K562 (cell line): ENCODE data around the gene DAB1.

Source experiments
- CBX5 ChIP-seq: IDR thresholded peaks from 2 replicates; pipeline ENCODE4 v1.6.1; 2014; ENCODE audit warnings: low read depth, borderline replicate concordance
- CTCF ChIP-seq, 3 experiments: IDR thresholded peaks in 2 of 3; conservative IDR thresholded peaks in 1 of 3; 2 replicates each; pipeline ENCODE4 v1.5.1; 2011 to 2012; ENCODE audit warnings: low read length in 3 of 3, mild to moderate bottlenecking in 3 of 3, control low read depth in 2 of 3, improper control_type of control experiment in 1 of 3, inconsistent platforms in 1 of 3, low read depth in 1 of 3, mixed read lengths in 1 of 3, moderate library complexity in 1 of 3; ENCODE audit not compliant: insufficient read depth in 2 of 3
- ETS1 ChIP-seq: conservative IDR thresholded peaks from 2 replicates; pipeline ENCODE4 v1.6.1; 2011; ENCODE audit warnings: low read depth, mild to moderate bottlenecking, low read length; ENCODE audit not compliant: control insufficient read depth
- FOXK2 ChIP-seq, 2 experiments: fragments of 450-650 bp; IDR thresholded peaks in 1 of 2; conservative IDR thresholded peaks in 1 of 2; 2 replicates each; pipeline ENCODE4 v1.6.1; 2016; ENCODE audit warnings: low read depth in 2 of 2, mild to moderate bottlenecking in 1 of 2
- HDGF ChIP-seq: fragments of 450-650 bp; IDR thresholded peaks from 2 replicates; pipeline ENCODE4 v1.6.1; 2016
- KLF10 ChIP-seq: fragments of 250-450 bp; sonication (Bioruptor Pico); IDR thresholded peaks from 2 replicates; pipeline ENCODE4 v1.6.1; 2021; ENCODE audit warnings: matching md5 sums
- NFATC3 ChIP-seq: fragments of 450-650 bp; IDR thresholded peaks from 2 replicates; pipeline ENCODE4 v1.6.1; 2017; ENCODE audit warnings: mild to moderate bottlenecking
- SIN3A ChIP-seq, 2 experiments: fragments of 150-350 bp in 1 of 2; IDR thresholded peaks; 2 replicates each; pipeline ENCODE4 v1.6.1; 2011 to 2016; ENCODE audit warnings: borderline replicate concordance in 2 of 2, low read depth in 2 of 2, low read length in 2 of 2, mild to moderate bottlenecking in 2 of 2, moderate library complexity in 2 of 2; ENCODE audit not compliant: control insufficient read depth in 1 of 2
- ZNF232 ChIP-seq: sonication (generic); formaldehyde crosslinking; IDR thresholded peaks from 2 replicates; pipeline ENCODE4 v1.8.0; 2022; ENCODE audit warnings: mild to moderate bottlenecking, missing genetic modification reagents
- ZNF561 ChIP-seq: fragments of 450-650 bp; formaldehyde crosslinking; conservative IDR thresholded peaks from 2 replicates; pipeline ENCODE4 v1.4.0; 2020; ENCODE audit warnings: mild to moderate bottlenecking, moderate library complexity
- ZNF76 ChIP-seq: fragments of 250-450 bp; sonication (Bioruptor Pico); IDR thresholded peaks from 2 replicates; pipeline ENCODE4 v1.4.0; 2020; ENCODE audit warnings: mild to moderate bottlenecking, moderate library complexity, borderline replicate concordance

GRCh38 chr1:57118948-57119603, 304.8 kb downstream of the DAB1 start:
- no peak for TF ChIP-seq ZNF232 (CRISPR knock-in tag)
- no peak for TF ChIP-seq ZNF561 (CRISPR knock-in tag)
- no peak for TF ChIP-seq KLF10
- TF ChIP-seq NFATC3 = no peak
- TF ChIP-seq SIN3A (IDR thresholded peaks at IDR 0.05; ENCODE audit: borderline replicate concordance in 2 of 2, control insufficient read depth in 1 of 2, low read depth in 2 of 2, low read length in 2 of 2) = no peak
- no peak for TF ChIP-seq HDGF
- no peak for TF ChIP-seq CTCF (IDR thresholded peaks at IDR 0.05 in 2 of 3, conservative IDR thresholded peaks at IDR 0.05 in 1 of 3; ENCODE audit: insufficient read depth in 2 of 3, low read depth in 1 of 3, low read length in 3 of 3)
- no peak for TF ChIP-seq CBX5
- no peak for TF ChIP-seq FOXK2 (conservative IDR thresholded peaks at IDR 0.05 in 1 of 2, IDR thresholded peaks at IDR 0.05 in 1 of 2; ENCODE audit: low read depth in 2 of 2)
- TF ChIP-seq ZNF76 (CRISPR knock-in tag) = no peak
- no peak for TF ChIP-seq ETS1
